Cerebellar cortex (tissue), 1 donor: ENCODE measurements around the gene KMT2D.

ENCODE experiments used
- DNase-seq: peaks from one replicate; pipeline ENCODE4 v3.0.0-alpha.2; 2015; ENCODE audit warnings: low spot score

The KMT2D gene

GRCh38 chr12:49019443-49020324, 40.9 kb downstream of the KMT2D start:
- DNase-seq, result peak; percentile 46

GRCh38 chr12:49019120-49019430, 41.5 kb downstream of the KMT2D start:
- DNase-seq, result no peak

- DNase-seq, result peak; percentile 97
These were observed 42.1 kb downstream of the KMT2D start, which contains the start of gene PRKAG1 for GRCh38 chr12:49018261-49019119. Gene PRKAG1 (minus strand): TSS chr12:49018776. CDS start chr12:49018740, 36 bp downstream.

GRCh38 chr12:49017891-49018260, 42.7 kb downstream of the KMT2D start:
- DNase-seq, result no peak

GRCh38 chr12:49015196-49015595, 45.4 kb downstream of the KMT2D start:
- no peak for DNase-seq

GRCh38 chr12:49014547-49014946, 46.0 kb downstream of the KMT2D start:
- DNase-seq, result peak; percentile 29

GRCh38 chr12:49013428-49013827, 47.2 kb downstream of the KMT2D start:
- DNase-seq, result no peak

GRCh38 chr12:49012739-49013138, 47.9 kb downstream of the KMT2D start:
- no peak for DNase-seq
